Stimulated activated CD8-positive, alpha-beta memory T cell treated with anti-CD3 and anti-CD28 coated beads, Interleukin-4, amount 100 ng/mL, for 24 hours (primary cell): Measurements from ENCODE around the gene DNAI4.
"Not testable (repeated sequence)": the region's sequence is repeated elsewhere in the genome, so short reads cannot be mapped to it uniquely, and the experiment has no call there.

ENCODE experiments used
- DNase-seq: peaks from one replicate; pipeline ENCODE4 v3.0.0-alpha.2; 2020; ENCODE audit warnings: low read depth

Gene DNAI4

DNA sequence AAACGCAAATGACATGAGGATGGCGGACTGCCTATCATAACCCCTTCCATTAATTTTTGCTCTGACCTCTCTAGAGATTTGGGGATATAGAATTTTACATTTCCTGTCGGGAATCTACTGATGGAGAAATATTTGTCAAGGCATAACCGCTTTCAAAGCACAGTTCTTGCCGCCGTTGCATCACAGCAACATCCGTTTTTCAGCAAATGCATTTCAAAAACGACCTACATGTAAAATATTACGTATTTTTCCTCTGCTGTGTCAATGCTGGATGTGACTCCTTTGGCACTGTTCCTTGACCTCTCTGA lies 5.0 kb upstream of the DNAI4 start:
- DNase-seq: no peak

DNA sequence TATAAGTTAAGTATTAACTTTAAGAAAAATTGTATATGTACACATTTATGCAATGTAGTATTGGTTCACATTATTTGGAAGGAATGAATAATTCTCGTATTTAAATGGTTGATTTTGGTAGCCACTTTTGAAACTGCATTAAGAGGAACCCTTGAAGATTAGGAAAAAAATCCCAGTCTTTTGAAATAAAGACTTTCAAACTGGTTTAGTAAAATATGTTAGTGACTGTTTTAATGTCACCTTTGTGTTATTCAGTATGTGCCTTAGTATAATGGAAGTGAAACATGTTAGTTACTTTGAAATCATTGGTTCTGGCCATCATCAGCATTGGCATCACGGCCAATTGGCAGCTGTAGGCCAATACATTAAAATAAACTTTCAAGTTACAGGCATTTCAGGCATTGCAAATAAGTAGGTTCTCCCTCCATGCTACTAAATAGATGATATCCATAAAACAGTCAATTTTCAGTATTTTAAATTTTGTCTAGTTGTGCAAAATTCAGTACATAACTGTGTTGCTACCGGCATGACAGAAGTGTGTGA lies 4.6 kb upstream of the DNAI4 start:
- no peak for DNase-seq

DNA sequence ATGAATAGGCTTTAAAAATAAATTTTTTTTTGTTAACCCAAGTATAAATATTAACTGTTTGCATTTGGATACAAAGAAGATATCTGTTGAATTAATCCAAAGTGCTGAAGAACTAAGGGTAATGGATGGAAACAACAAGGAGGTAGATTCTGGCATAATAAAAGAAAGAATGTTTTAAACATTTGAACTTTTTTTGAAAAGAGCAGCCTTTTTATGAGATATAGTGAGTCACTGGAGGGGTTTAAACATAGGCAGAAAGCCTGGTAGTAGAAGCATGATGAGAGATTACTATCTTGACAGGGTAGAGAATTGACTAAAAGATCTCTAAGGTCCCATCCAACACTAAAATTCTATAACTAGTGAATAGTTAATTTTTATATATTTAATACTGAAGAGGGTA lies 2.9 kb upstream of the DNAI4 start:
- DNase-seq: no peak

DNA sequence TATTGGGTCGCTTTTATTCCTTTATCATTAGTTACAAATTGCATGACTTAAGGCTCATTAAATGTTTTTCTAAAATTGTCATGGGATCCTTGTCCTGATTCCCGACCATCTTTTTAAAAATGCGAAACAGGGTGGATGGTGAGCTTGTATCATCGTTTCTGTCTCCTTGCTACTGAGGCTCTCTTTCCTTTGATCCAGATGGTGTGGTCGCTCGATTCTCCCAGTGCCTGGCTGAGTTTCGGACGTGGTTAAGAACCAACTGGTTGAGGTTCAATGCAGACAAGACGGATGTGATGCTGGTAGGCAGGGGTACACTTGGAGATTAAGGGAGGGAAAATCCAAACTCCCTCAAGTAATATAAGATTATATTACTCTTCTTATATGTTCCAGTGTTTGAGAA lies 1.3 kb upstream of the DNAI4 start:
- DNase-seq: no peak

DNA sequence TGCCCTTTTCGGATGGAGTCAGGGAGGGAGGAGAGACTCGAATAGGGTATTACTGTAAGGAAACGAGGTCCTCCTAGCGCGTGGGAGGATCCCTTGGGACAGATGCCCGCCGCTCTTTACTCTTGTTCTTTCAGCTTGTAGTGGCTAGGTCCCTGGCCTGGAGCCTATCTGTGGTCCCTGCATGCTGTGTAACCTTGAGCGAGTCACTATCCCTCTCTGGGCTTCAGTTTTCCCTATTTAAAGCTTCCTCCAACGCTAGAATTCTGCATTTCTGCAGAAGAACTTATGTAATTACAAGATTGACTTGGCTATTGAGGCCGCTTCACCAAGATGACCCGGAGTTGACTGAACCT lies 878 bp upstream of the DNAI4 start:
- DNase-seq: no peak

DNA sequence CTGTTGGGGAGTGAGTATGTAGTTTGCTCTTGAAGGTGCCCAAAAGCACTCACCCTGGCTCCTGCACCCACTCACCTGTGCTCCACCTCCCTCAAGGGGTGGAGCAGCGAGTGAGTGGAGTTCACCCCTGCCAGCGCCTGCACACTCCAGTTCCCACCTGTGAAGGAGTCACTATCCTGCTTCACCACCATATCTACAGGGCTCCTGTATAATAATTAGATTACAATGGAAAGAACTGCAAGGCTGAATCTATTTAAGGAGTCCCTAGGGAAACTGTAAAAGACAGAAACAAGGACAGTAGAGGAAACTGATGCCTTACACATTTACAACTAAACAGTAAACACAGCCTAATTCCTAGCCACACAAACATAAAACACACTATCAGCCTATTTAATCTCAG lies 4.1 kb downstream of the DNAI4 start:
- DNase-seq: no peak

DNA sequence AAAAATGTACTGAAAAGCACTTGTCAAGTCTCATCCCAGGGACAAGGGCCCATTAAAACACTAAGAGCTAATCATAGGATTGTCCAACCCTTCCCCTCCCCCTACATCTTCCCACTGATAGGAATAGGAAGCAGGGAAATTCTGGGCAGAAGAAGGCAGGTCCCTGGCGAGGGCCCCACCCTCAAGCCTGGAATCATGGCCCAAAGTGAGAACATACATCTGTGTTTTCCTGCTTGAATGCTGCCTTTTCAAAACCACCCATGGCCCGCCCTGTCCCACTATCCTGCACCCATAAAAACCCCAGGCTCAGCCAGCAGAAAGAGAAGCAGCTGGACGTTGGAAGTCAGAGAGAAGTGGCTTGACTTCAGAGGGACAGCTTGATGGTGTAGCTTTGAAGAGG lies 4.8 kb downstream of the DNAI4 start:
- DNase-seq: no peak

DNA sequence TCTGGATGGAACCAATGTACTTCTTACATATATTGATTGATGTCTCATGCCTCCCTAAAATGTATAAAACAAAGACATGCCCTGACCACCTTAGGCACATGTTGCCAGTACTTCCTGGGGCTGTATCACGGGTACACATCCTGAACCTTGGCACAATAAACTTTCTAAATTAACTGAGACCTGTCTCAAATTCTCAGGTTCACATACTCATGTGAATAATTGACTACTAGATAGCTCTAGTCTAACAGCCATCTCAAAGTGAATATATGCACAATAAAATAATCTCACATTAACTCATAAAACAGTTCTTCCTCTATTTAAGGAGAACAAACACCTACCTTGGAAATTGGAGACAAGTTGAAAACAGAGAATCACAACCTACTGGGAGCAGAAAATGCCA lies 5.6 kb downstream of the DNAI4 start:
- DNase-seq: no peak

DNA sequence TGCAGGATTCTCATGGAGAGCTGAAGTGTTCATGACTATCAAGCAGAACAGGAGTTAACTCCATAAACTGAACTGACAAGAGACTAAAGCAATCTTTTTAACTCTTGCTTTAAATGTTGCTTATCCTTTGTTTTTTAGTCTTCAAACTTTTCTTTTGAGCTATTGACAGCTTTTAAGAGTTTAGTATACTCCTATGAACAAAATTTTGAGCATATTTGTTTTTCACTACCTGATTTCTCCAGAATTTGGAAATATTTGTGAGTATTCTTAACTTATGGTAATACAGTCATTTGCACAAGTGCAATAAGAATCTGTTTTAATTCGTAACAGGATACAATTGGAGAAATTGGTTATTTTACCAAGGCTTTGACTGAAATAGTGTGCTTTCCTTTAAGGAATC lies 7.2 kb downstream of the DNAI4 start:
- DNase-seq: no peak

DNA sequence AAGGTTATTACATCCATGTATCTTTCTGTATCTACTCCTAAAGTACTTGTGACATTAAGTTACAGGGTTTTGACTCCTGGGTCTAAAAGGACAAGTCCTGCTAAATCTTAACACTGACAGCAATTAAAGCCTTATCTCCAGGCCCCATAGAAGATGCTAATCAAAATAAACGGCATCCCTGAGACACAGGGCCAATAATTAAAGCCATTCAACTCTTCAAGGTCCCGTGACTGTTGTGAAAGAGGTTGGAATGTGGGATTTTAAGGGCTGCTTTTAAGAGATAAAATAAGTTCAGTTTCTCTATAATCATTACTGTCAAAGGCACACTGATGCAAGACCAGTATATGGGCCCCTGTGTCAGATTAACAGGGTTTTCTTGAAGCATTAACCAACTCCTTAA lies 8.3 kb downstream of the DNAI4 start:
- DNase-seq: no peak

DNA sequence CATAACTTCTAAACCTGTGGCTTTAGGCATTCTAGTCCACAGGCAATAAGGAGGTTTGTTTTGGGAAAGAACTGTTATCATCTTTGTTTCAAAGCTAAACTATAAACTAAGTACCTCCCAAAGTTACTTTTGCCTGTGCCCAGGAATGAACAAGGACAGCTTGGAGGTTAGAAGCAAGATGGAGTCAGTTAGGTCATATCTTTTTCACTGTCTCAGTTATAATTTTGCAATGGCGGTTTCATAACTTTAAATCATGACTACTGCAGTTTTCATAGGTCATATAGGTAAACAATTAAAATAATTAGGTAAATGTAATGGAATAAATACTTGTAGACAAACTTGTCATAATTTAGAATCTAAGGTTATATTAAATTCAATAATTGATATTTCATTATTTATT lies 9.5 kb downstream of the DNAI4 start:
- not testable (repeated sequence) for DNase-seq

DNA sequence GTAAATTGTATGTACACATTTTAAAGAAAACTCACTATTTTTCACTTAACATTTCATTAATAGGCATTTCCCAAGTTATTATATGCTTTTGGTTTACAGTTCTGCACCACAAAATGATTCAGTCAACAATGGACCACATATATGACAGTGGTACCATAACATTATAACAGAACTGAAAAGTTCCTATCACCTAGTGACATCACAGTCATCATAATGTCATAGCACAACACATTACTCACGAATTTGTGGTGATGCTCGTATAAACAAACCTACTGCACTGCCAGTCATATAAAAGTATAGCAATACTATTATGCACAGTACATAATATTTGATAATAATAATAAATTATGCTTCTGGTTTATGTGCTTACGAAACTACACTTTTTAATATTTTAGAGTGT lies 30.9 kb downstream of the DNAI4 start:
- no peak for DNase-seq

DNA sequence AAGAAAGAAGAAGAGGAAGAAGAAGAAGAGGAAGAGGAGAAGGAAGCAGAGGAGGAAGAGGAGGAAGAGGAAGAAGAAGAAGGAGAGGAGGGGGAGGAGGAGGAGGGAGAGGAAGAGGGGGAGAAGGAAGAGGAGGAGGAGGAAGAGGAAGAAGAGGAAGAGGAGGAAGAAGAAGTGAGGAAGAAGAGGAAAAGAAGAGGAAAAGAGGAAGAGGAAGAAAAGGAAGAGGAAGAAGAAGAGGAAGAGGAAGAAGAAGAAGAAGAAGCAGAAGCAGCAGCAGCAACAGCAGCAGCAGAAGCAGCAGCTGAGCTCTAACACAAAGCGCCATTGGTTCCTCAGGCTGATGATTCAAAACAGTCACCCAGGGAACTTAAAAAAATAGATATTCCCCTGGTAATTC lies 34.0 kb downstream of the DNAI4 start:
- DNase-seq: no peak

DNA sequence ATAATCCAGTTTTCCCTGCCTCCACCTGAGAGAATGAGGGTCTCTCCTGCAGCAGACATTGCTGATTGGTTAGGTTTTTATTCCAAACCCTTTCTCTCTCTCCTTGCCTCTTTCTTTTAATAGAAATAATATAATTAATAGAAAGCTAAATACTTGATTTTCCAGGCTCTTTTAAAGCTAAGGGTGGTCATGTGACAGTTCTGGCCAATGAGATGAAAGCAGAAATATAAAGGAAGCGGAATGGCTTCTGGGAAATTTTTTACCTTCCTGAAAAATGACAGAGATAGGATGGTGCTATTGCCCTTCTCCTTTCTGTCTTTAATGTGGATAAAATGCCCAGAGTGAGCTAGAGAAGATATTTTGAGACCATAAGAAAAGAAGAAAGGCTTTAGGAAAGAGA lies 35.6 kb downstream of the DNAI4 start:
- DNase-seq: no peak

DNA sequence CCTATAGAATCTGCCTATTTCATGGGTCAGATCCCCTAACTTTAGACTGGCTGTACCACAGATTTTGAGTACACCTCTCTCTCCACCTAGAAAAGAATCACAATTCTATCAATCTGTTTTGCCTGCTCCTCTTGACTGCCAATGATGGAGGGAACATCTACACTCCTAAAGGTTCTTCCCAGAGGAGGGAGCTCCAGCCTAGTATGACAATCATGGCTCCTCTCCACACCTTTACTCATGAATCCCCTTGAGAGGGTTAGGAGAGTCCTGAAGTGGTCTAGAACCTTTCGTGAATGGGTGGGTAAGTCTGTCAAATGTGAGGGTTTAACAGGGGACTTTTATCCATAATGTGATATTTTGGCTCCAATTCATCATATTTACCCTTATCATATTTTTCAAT lies 48.0 kb downstream of the DNAI4 start:
- no peak for DNase-seq

DNA sequence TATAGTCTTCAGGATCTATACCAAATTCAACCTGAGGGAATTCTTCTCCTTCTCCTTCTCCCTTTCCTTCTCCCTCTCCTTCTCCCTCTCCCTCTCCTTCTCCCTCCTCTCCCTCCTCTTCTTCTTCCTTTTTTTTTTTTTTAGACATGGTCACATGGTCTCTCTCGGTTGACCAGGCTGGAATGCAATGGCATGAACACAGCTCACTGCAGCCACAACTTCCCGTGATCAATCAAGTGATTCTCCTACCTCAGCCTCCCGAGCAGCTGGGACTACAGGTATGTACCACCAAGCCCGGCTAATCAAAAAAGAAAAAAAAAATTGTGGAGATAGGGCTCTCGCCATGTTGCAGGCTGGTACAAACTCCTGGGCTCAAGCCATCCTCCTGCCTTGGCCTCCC lies 51.5 kb downstream of the DNAI4 start:
- DNase-seq: no peak

DNA sequence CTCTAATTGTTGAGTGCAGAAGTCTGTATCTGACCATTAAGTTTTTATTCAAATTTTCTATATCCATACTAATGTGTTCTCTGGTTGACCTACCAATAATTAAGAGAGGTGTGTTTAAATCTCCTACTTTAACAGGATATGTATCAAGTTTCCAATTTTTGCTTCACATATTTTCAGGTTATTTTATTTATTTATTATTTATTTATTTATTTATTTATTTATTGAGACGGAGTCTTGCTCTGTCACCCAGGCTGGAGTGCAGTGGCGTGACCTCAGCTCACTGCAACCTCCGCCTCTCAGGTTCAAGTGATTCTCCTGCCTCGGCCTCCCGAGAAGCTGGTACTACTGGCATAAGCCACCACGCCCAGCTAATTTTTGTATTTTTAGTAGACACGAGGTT lies 52.6 kb downstream of the DNAI4 start:
- DNase-seq: not testable (repeated sequence)

DNA sequence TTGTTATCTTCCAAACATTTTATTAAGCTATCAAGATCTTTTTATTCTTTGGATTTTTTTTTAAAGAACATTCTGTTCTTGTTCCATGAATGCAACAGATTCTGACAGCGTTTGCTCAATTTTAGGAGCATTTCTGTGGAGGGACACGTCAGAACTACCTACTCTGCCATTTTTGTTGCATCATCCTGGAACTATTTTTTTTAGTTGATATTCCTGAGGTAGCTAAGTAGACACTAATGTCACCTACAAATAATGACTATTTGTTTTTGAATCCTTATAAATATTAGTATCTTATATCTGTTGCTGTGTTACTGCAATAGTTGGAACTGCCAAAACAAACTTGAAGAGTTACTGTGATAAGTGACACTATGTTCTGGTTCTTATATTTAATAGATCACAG lies 57.2 kb downstream of the DNAI4 start:
- DNase-seq: no peak

DNA sequence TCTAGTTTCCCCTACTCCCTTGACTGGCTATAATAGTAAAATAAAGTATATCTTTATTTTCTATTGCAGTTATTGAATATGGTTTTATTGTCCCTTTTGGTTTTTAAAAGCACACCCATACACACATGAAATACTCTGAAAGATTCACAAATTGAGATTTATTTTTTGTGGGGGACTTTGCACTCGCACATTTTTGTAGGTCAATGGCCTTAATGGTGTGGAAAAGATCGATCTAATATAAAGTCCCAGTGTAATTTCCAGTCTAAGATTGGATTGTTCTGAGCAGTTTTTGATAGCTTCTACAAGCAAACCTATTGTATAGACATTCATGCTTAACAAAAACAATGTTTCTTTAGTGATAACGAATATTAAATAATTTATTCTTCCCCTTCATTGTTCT lies 64.1 kb downstream of the DNAI4 start:
- DNase-seq: no peak

DNA sequence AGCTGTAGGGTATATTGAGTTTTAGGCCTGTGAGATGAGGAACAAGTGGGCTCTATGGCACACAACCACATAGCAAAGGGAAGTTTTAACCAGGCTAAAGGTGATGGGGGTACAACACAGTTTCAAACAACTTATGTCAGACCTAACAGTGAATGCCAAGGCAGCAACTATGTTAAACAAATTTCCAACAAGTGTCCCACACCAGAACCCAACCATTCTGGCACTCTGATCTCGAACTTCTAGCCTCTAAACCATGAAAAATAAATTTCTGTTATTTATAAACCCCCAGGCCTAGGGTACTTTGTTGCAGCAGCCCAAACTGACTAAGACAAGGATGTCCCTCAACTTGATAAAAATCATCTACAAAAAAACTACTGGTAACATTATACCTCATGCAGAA lies 71.3 kb downstream of the DNAI4 start:
- DNase-seq: no peak

DNA sequence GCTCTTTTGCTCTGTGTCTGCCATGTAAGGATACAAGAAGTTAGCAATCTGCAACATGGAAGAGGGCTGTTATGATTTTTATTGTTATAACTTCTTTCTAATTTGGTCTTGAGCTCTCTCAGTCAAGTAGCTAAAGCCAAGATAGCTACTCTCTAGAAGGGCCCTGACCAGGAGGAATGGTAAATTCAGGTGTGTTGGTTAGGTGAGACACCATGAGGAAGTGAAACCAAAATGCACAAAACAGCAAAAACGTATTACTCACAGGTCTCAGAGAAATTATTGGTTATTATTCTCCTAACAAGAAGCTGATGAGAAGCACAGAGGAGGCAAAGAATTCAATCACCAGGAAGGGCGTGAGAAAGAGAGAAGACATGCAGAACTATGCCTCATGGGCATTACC lies 71.8 kb downstream of the DNAI4 start:
- DNase-seq: no peak

DNA sequence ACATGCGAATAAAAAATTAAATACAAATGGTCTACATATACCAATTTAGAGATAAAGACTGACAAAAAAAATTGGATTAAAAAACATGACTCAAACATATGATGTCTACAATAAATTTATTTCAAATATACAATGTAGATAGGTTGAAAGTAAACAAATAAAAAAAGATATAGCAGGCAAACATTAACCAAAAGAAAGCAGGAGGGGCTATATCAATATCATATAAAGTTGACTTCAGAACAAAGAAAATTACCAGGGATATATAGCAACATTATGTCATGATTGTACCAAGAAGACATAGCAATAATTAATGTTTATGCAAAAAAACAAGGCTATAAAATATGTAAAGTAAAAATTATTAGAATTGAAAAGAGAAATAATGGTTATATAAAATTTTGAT lies 73.7 kb downstream of the DNAI4 start:
- DNase-seq: no peak

DNA sequence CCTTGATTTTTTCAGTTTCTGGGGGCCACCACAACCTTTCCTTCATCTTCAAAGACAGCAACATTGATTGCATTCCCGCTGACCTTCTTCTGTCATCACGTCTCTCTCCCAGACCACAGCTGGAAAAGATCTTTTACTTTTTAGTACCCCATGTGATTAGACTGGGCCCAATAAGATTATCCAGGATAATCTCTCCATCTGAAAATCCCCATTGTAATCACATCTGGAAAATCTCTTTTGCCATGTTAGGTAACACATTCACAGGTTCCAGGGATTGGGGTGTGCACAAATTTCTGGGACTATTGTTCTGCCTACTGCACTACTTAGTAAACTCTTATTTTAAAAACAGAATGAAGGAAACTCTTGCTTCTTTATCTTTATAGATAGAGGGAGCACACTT lies 76.5 kb downstream of the DNAI4 start:
- DNase-seq: no peak

DNA sequence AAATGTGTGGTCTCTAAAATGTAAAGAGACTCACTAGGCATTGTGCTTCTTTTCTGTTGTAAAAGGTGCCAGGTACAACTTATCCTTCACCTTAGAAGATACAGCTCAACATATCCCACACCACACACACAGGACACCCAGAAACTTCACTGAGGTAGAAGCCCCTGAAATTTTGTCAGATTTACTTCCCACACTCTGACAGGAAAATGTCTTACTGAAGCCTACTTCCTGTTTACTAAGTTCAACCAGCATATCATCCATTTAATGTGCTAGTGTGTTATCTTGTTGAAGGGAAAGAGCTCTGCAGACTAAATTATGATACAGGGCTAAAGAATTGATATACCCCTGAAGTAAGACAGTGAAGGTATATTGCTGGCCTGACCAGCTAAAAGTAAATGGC lies 83.7 kb downstream of the DNAI4 start:
- DNase-seq: no peak

DNA sequence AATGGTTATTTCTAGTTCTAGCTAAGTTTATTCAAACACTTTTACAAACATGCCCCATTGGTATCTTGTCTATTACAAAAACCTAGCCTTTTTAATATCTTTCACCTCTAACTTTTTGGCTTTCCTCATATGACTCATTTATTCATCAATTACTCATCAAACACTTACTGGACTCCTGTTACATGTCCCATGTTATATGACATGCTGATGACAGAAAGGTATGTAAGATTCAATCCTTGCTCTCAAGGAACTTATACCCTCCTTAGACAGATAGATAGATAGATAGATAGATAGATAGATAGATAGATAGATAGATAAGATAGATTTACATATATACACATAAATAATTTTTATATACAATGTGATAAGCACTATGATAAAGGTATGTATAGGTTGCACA lies 89.7 kb downstream of the DNAI4 start:
- no peak for DNase-seq

DNA sequence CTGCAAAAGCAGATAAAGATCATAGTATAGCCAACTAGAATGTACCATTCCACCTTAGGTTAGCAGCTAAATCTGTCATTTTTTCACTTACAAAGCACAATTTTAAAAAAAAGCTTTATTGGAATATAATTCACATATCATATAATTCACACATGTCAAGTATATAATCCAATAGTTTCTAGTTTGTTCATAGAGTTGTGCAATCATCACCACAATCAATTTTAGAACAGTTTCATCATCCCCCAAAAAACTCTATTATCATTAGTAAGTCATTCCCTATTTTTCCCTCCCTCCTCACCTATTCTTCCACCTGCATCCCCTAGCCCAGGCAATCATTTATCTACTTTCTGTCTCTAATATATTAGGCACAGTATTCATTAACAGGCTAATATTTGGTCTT lies 91.5 kb downstream of the DNAI4 start:
- no peak for DNase-seq
